T-helper 2 cell (primary cell): Measurements from ENCODE around the gene TMEM101.
"Not testable (repeated sequence)": the region's sequence is repeated elsewhere in the genome, so short reads cannot be mapped to it uniquely, and the experiment has no call there.

Experiments used
- DNase-seq, 5 experiments: peaks; one replicate each; pipeline versions ENCODE4 v3.0.0 to v3.0.0-alpha.2; 2012 to 2022

Gene TMEM101

DNA sequence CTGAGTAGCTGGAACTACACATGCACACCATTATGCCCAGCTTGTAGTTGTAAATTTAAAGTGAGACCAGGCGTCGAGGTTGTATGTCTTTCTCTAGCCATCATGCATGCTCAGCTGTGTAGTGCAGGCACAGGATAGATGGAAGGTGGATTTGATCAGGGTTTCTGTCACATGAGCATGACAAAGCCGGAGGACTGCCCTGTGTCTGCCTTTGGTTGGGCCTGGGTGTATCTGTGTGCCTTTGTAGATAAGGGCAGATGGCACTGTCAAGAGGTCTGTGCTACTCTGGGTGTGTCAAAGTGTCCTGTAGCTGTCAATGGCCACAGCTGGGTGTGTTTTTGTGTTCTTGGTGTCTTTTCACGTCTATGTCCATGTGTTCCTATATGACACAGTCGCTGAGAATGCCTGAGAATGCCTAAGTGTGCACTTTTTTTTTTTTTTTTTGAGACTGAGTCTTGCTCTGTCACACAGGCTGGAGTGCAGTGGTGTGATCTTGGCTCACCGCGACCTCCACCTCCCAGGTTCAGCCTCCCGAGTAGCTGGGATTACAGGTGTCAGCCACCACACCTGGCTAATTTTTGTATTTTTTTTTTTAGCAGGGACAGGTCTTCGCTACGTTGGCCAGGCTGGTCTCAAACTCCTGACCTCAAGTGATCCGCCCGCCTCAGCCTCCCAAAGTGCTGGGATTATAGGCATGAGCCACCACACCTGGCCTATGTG, 14.5 kb downstream of the TMEM101 start:
- no peak for DNase-seq

DNA sequence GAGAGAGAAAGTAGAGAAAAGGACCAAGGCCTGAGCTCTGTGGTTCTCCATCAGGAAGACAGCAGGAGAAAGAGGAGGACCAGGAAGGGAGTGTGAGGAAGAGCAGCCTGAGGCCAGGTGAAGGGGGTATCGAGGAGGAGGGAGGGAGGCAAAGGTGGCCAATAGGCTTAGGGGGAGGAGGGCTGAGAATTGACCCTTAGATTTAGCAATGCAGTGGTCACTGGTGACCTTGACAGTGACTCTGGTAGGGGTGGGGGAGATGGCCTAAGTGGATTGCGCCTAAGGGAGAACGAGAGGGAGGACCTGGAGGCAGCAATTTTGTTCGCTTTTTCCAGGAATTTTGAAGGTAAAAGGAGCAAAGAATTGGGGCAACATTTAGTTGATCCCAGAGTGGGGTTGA, 15.7 kb downstream of the TMEM101 start:
- no peak for DNase-seq

DNA sequence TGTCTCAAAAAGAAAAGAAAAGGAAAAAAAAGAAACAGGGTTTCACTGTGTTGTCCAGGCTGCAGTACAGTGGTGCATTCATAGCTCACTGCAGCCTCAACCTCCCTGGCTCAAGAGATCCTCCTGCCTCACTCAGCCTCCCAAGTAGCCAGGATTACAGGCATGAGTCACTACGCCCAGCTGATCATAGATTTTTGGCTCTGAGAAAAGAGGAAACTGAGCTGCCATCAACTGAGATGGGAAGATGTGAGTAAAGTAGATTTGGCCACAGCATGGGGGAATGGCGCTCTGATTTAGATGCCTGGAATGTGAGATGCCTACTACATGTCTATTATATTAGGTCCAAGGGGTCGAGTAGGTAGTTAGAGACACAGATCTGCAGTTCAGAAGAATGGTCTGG, 16.2 kb downstream of the TMEM101 start:
- no peak for DNase-seq

- not testable (repeated sequence) for DNase-seq
These were observed 17.6 kb downstream of the TMEM101 start for GRCh38 chr17:43997180-43997579.

DNA sequence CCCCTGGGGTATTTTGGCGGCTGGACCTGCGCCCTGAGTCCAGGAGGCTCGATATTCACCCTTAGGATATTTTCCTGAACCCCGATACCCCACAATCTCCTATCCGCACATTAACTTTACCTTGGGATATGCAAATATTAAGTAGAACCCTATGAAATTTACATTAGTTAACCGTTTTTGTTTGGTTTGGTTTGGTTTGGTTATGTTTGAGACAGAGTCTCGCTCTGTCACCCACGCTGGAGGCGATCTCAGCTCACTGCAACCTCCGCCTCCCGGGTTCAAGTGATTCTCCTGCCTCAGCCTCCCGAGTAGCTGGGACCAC, 19.7 kb downstream of the TMEM101 start:
- DNase-seq, result no peak

DNA sequence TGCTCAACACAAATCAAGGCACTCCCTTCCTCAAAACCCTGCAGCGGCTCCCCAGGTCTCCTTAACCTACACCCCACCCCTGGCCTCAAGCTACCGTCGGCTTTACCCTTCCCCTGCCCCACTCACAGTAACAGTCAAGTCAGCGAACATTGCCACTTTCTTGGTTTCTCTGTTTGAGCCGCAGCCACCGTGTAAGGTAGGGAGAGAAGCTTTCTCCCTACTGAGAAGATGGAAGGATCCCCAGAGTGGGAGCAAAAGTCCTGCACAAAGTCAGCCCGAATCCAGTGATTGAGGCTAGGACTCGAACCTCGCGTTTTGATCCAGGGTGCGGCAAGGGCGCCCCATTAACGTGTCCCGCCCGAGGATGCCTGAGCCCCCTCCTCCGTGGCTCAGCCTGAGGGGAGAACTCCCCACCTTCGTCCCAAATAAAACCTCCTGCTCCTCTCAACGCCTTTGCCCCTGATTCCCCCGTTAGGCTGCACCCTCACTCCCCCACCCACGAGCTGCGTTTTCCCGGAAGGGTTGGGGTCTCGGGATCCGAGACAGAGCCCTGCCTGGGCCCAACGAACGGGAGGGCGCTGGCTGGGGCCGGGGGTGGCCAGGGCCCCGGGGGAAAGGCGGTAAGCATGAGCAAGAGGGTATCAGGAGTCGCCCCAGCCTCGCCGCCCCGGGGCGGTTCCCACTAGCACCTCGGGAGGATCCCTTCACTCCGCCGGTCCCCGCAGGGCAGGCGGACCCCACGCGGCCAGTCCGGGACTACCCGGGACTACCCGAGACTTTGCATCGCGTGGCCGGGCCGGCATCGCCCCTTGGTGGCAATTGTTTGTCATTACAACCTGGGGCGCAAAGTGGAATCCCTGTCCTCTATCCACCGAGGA, 20.3 kb downstream of the TMEM101 start:
- peak; percentile 35 to 62 (median 43) for DNase-seq

GRCh38 chr17:43992641-43993040, 22.1 kb downstream of the TMEM101 start:
- no peak for DNase-seq

DNA sequence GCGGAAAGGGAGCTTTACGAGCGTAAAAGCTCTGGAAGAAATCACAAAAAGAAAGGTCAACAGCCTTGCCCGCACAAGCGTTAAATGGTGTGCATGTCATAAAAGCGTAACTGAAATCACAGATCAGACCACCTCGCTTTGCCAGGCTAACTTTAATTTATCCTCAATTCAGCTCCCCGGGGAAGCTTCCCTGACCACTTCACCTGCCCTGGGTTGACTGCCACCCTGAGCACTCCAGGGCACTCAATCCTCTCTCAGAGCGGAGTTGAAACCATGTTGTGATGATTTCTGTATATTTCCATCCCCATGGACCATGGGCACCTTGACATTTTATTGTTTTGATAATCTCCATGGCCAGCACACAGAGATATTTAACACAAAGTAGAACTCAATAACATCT, 26.5 kb downstream of the TMEM101 start:
- DNase-seq, result no peak

DNA sequence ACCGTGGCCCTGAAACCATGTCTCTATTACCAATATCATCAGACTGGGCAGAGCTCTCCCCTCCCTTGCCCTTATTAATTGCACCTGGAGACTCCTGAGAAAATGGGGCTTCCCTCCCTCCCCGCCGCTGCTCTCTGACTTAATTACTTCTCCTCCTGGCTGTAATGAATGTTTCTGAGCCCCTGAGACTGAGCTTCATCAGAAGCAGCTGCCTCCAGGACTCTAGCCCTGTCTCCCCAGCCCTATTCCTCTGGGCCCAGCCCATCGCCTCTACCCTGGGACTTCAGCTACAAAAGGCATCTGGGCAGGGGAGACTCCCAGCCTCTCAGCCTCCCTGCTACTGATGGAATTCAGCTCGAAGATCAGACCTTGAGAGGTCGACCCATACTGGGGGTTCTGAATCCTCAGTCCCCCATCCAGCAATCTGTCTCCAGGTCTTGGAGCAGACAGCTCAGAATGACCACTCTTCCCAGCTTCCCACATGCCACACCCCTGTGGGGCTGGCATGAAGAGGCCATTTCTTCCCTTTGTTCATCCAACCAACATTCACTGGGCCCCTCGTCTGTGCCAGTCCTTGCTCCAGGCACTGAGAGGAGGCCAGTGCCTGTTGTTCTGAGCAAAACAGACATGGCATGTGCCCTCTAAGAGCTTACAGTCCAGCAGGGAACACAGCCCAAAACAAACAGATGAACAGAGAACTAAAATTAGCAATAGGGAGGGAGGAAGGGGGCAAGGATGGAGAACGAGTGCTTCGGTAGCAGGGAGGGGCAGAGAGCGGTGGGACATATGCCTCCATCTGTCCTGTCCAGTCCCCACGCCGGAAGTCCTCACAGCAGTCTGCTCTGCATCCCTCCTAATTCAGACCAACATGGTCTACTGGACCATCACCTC, 27.4 kb downstream of the TMEM101 start:
- no peak for DNase-seq

DNA sequence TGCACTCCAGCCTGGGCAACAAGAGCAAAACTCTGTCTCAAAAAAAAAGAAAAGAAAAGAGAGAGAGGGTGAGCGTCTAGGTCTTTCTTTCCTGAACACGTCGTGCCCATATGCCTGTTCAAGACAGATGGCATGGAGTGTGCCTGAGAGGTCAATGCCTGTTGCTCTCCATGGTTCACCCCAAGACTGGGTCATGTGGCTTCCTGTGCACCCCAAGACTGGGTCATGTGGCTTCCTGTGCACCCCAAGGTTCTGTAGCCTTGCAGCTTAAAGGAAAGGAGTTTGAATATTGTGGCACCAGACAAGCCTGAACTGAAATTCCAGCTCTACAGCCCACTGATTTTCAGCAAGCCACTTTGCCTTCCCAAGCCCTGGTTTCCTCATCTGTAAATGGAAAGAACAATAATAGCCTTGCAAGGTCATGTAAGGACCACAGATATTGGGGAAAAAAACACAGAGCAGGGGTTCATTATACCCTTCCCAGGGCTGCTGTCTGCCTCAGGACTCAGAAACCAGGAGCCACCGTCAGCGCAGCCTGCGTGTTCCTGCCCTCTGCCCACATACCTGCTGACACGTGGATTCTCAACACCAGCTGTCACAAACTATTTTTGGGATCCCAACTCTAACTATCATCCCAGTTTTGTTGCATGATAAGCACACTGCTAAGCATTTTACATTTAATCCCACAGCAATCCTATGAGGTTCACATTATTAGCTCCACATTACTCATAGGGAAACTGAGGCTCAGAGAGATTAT, 28.4 kb downstream of the TMEM101 start:
- no peak for DNase-seq

- DNase-seq, result no peak
These were observed 30.2 kb downstream of the TMEM101 start for GRCh38 chr17:43984521-43984920.

DNA sequence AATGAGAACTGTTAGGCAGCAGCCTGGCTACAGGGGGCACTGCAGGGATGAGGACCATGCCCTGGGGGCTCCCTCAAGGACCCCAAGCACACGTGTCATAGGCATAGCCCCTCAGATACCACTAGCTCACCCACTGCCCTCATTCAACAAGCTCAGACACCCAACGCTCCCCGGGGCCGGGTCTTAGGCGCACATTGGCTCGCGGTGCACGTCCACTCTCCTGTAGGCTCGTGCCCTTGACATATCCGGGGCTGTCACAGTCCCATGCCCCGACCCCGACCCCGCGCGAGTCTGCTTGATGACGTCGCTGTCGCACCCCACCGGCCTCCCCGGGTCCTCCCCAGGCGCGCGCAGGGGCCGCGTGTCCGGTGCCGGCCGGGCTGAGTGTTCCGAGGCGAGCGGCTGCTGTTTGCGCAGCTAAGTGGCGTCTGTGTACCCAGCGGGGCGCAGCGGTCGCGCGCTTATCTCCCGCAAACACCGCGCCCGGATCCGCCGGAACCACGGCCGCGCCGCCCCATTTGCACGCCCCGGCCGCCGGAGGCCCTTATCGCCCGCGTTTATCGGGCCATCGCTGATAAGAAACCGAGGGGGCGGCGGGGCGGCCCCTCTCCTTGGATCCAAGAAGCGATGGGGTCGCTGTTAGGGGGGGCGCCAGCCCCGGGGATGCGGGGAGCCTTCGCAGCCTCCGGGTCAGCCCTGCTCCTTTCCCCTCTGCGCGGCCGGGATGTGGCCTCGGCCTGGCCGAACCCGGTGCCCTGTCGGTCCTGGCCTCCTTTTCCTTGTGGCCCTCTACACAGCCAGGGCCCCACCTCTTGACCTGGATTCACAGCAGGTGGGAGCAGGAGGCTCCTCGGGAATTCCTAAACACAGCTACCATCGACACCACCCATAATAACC, 31.0 kb downstream of the TMEM101 start:
- no peak for DNase-seq

GRCh38 chr17:43983196-43983514, 31.6 kb downstream of the TMEM101 start:
- DNase-seq, result no peak

DNA sequence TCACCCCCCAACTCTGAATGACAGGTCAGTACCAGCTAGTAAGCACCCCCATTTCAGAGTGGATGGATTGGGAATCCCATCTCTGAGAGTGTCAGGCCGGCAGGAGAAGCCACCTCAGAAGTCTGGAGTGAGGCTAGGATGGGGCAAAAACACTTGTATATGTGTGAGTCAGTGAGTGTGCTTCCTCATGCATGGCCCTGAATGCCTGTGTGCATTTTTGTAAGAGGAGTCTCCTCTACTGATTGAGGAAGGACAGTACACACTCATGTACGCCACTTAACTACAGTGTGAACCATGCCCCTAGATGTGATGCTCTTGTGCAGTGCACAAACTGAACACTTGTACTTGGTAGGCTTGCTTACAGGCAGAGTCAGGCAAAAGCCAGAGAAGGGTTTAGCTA, 32.6 kb downstream of the TMEM101 start:
- DNase-seq, result no peak

DNA sequence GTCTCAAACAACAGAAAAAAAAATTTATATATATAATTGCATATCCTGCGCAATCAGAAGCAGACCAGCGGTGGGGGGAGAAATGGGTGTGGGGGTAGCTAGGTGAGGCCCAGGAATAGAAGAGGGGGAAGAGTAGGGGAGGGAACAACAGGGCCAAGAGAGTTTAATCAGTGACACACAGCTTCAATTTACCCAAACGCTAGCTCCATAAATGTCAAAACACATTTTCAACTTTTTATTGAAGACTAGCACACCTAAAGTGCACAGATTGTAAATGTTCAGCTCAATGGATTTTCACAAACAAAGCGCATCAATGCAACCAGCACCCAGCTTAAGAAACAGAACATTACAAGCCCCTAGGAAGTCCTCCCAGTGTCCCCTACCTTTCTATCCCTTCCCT, 35.1 kb downstream of the TMEM101 start:
- no peak for DNase-seq

- no peak for DNase-seq
These were observed 35.8 kb downstream of the TMEM101 start for GRCh38 chr17:43979011-43979410.

GRCh38 chr17:43978078-43978477, 36.7 kb downstream of the TMEM101 start:
- DNase-seq, result no peak

GRCh38 chr17:43976963-43977837, 37.6 kb downstream of the TMEM101 start:
- DNase-seq, result no peak

- no peak for DNase-seq
These were observed 38.9 kb downstream of the TMEM101 start for GRCh38 chr17:43975898-43976297.
